Measurements from ENCODE around the gene CDPF1. TPM values are rescaled to one million over a fixed set of nuclear protein-coding genes. Genes with fewer than 3 reads are reported as not detected.
A peak's percentile ranks its signal among the peaks of the same experiment; 100 is the strongest.

The CDPF1 gene
- total and polyA plus RNA-seq, 4 experiments from 2014 or later: 10.3 to 31.5 (median 14.2) TPM

DNA sequence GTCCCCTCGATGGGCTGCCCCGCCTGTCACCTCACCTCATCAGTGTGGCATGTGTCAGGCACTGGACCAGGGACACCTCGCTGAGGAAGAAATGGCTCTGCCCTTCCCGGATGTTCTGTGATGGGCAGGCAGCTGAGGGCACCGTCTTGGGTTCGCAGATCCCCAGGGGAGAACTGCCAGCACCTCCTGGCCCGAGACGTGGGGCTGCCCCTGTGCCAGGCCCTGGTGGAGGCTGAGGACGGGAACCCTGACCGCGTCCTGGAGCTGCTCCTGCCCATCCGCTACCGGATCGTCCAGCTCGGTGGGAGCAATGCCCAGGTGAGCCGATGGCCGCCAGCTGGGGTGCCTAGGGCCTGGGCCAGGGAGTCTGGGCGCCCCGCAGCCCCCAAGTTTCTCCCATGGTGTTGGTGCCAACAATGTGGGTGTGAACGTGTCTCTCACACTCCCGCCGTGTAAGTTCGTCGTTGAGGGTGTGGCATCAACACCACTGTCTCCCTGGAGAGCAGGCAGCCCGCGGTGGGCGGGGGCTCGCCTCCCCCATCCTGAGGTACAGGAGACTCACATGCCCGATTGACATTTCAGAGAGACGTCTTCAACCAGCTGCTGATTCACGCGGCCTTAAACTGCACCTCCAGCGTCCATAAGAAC is 39.3 kb upstream of the CDPF1 start:
- Histone ChIP-seq H3K36me3 (ENCODE audit: insufficient read depth, low read length) (no peaks in the 10 kb centered on the region), H3K27ac (ENCODE audit: low read depth, low read length) (no peak overlapping the region), H3K9me3 (ENCODE audit: control insufficient read depth in 1 of 2, low read length in 2 of 2) (no peaks in the 10 kb centered on the region), H3K4me1 (ENCODE audit: insufficient read depth, low read length) (peaks cover 16% of the 10 kb centered on the region), H3K4me3 (ENCODE audit: low read length in 2 of 2) (no peak overlapping the region), H3K27me3 (ENCODE audit: insufficient read depth, low read length) (no peaks in the 10 kb centered on the region)
- peaks cover 6 to 17% (median 11%) of the 10 kb centered on the region in 4 donors for H3K4me1 Mint-ChIP-seq
- intact Hi-C loops (cut with micrococcal nuclease): no loop called here
- peak overlapping the region in 1 of 8 donors; percentile 17 for H3K4me3 Mint-ChIP-seq
- peaks cover 7 to 8% of the 10 kb centered on the region in 2 donors for H3K36me3 Mint-ChIP-seq
- no peak overlapping the region for H3K27ac Mint-ChIP-seq
- ChIA-PET CTCF (ENCODE audit: partially characterized antibody) (no interaction called here), POLR2A (ENCODE audit: partially characterized antibody) (interaction anchor here (1.6 kb wide), 1 partner anchor 39 kb away, joined by 4 read pairs; the partner anchor contains the start of gene CDPF1)
- DNase-seq: no peak
- no peaks in the 10 kb centered on the region for H3K27me3 Mint-ChIP-seq
- H3K9me3 Mint-ChIP-seq: peaks cover 0 to 2% (median 0%) of the 10 kb centered on the region in 8 donors

DNA sequence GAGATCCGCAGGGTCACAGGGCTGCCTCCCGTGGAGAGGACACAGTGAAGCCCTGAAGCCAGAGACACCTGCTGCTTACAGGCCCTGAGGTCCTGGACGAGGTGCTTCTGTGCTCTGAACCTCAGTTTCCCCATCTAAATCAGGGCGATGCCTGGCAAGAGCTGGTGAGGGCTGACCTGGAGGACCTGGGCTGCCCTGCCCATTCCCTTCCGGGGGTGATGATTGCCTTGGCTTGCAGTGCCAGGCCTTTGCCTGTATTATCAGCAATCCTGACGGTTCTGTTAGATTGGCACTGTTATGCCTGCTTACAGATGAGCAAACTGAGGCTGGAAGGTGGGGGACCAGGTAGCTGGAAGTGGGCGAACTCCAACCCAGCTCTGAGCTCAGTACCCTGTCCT is 38.8 kb upstream of the CDPF1 start:
- ChIA-PET CTCF (ENCODE audit: partially characterized antibody) (no interaction called here), POLR2A (ENCODE audit: partially characterized antibody) (interaction anchor here (1.6 kb wide), 1 partner anchor 39 kb away, joined by 4 read pairs; the partner anchor contains the start of gene CDPF1)
- Mint-ChIP-seq H3K4me1 (peaks cover 6 to 17% (median 11%) of the 10 kb centered on the region in 4 donors), H3K36me3 (peaks cover 9 to 12% of the 10 kb centered on the region in 2 donors), H3K4me3 (no peak overlapping the region), H3K27me3 (no peaks in the 10 kb centered on the region), H3K9me3 (peaks cover 0 to 2% (median 0%) of the 10 kb centered on the region in 8 donors), H3K27ac (no peak overlapping the region)
- no peaks in the 10 kb centered on the region for H3K36me3 ChIP-seq (ENCODE audit: insufficient read depth, low read length)
- peaks cover 16% of the 10 kb centered on the region for H3K4me1 ChIP-seq (ENCODE audit: insufficient read depth, low read length)
- no peaks in the 10 kb centered on the region for H3K27me3 ChIP-seq (ENCODE audit: insufficient read depth, low read length)
- no peaks in the 10 kb centered on the region for H3K9me3 ChIP-seq (ENCODE audit: control insufficient read depth in 1 of 2, low read length in 2 of 2)
- H3K27ac ChIP-seq (ENCODE audit: low read depth, low read length): no peak overlapping the region
- no peak for DNase-seq
- intact Hi-C loops (cut with micrococcal nuclease): no loop called here
- no peak overlapping the region for H3K4me3 ChIP-seq (ENCODE audit: low read length in 2 of 2)

DNA sequence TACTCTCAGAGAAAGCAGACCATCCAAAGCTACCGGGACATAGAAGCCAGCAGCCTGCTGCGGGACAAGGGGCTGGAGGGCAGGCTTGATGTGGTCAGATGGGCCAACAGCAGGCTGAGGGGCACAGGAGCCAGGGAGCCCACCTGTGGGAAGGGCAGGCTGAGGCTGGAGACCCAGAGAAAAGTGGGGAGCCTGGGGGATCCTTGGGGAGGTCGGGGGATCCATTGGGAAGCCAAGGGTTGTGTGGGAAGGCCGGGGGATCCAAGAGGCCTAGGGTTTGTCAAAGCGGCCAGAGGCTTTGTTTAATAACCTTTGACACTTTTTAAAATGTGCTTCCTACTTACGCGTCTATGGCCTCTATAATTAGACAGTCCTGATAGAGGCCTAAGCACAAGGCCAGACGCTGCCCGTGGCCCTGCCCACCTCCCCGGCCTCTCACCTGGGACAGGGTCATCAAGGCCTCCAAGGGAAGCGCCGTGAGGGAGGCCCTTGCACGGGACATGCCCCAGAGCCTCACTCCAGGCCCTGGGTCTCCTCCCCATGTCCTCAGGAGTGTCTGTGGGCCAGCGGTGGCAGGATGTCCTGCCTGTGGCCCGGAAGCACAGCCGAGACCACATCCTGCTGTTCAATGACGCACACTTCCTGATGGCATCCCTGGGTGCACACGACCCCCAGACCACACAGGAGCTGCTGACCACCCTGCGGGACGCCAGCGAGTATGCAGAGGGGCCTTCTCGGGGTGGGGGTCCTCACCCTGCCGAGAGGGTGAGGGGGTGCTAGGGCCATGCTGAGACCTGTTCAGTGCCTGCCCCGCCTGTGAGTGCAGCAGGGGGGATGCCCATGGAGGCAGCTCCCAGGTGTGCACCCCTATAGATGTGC is 38.0 kb upstream of the CDPF1 start:
- Mint-ChIP-seq H3K27me3 (no peaks in the 10 kb centered on the region), H3K4me1 (peaks cover 6 to 17% (median 11%) of the 10 kb centered on the region in 4 donors), H3K36me3 (peaks cover 9 to 14% of the 10 kb centered on the region in 2 donors), H3K27ac (peak overlapping the region in 4 of 7 donors; percentile 48 to 90 (median 76)), H3K9me3 (peaks cover 0 to 2% (median 0%) of the 10 kb centered on the region in 8 donors), H3K4me3 (peak overlapping the region in 4 of 8 donors; percentile 26 to 44 (median 30))
- Histone ChIP-seq H3K4me1 (ENCODE audit: insufficient read depth, low read length) (peaks cover 16% of the 10 kb centered on the region), H3K27ac (ENCODE audit: low read depth, low read length) (no peak overlapping the region), H3K36me3 (ENCODE audit: insufficient read depth, low read length) (no peaks in the 10 kb centered on the region), H3K27me3 (ENCODE audit: insufficient read depth, low read length) (no peaks in the 10 kb centered on the region), H3K4me3 (ENCODE audit: low read length in 2 of 2) (no peak overlapping the region), H3K9me3 (ENCODE audit: control insufficient read depth in 1 of 2, low read length in 2 of 2) (no peaks in the 10 kb centered on the region)
- intact Hi-C loops (cut with micrococcal nuclease): no loop called here
- no peak for DNase-seq
- CTCF ChIA-PET (ENCODE audit: partially characterized antibody): interaction anchor here (2.0 kb wide), 1 partner anchor 166 kb away, joined by 6 read pairs; no protein-coding TSS in a partner anchor
- POLR2A ChIA-PET (ENCODE audit: partially characterized antibody): interaction anchor here (0.6 to 2.5 kb wide), 2 partner anchors 8 to 37 kb away, joined by 3 to 9 read pairs; partner anchors contain the start of gene GTSE1

DNA sequence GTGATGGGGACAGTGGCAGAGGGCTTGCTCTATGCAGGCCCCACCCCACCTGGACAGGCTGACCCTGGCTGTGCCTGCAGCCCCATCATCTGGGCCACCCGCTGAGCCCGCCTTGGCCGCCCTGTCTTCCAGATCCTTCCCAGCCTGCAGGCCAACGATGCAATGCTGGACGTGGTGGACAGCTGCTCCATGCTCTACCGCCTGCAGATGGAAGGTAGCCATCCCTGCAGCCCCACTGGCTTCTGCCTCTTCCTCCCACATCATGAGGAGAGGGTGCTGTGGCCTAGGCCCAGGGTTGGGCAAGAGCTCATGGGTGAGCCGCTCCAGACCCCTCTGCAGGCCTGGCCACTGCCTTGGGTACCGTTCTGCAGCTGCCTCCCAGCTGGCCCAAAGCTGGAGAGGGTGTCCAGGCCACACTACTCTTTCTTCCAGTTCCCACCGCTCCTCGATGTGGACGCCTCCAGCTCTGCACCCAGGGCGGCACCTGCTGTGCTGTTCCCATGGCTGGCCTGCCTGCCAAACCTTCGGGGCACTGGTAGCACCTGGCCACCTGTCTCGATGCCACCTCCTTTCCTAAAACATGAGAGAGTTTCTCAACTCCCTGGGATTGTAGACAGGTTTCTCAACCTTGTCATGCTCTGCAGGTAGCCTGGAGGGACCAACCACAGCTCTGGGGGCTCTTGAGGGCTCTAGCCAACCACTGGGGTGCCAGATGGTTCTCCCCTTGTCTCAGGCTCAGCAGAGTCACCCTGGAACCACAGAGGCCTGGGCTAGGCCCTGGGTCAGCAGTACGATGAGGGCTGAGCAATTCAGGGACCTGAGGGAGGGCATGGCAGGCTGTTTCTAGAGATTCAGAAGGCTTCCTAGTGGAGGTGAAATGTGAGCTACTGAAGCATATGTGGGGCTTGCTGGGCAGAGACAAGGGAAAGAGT is 37.1 kb upstream of the CDPF1 start:
- H3K27me3 Mint-ChIP-seq: no peaks in the 10 kb centered on the region
- H3K4me3 ChIP-seq (ENCODE audit: low read length in 2 of 2): no peak overlapping the region
- H3K9me3 Mint-ChIP-seq: peaks cover 0 to 2% (median 0%) of the 10 kb centered on the region in 8 donors
- H3K4me3 Mint-ChIP-seq: peak overlapping the region in 3 of 8 donors; percentile 26 to 31 (median 30)
- ChIA-PET CTCF (ENCODE audit: partially characterized antibody) (interaction anchor here (2.0 kb wide), 1 partner anchor 165 kb away, joined by 6 read pairs; no protein-coding TSS in a partner anchor), POLR2A (ENCODE audit: partially characterized antibody) (interaction anchor here (2.5 kb wide), 1 partner anchor 9 kb away, joined by 9 read pairs; the partner anchor contains the start of gene GTSE1)
- intact Hi-C loops (cut with micrococcal nuclease): no loop called here
- H3K36me3 ChIP-seq (ENCODE audit: insufficient read depth, low read length): no peaks in the 10 kb centered on the region
- peaks cover 5 to 12% of the 10 kb centered on the region in 2 donors for H3K36me3 Mint-ChIP-seq
- H3K27ac ChIP-seq (ENCODE audit: low read depth, low read length): no peak overlapping the region
- no peaks in the 10 kb centered on the region for H3K27me3 ChIP-seq (ENCODE audit: insufficient read depth, low read length)
- no peak for DNase-seq
- H3K27ac Mint-ChIP-seq: peak overlapping the region in 3 of 7 donors; percentile 70 to 90 (median 83)
- H3K9me3 ChIP-seq (ENCODE audit: control insufficient read depth in 1 of 2, low read length in 2 of 2): no peaks in the 10 kb centered on the region
- H3K4me1 ChIP-seq (ENCODE audit: insufficient read depth, low read length): peaks cover 16% of the 10 kb centered on the region
- H3K4me1 Mint-ChIP-seq: peaks cover 6 to 17% (median 11%) of the 10 kb centered on the region in 4 donors

DNA sequence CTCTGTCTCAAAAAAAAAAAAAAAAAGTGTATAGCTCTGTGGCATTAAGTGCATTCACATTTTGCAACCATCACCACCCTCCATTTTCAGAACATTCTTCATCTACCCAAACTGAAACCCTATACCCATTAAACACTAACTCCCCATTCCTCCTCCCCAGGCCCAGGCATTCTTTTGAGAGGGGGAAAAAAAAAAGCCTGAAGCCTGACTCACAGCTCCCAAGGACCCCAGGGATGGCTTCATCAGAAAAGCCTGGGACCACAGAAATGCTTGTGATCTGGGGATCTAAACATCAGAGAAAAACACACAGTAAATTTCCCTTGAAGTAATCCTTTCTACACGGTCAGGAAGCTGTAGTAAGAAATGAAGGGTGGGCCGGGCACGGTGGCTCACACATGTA is 35.9 kb upstream of the CDPF1 start:
- Histone ChIP-seq H3K9me3 (ENCODE audit: control insufficient read depth in 1 of 2, low read length in 2 of 2) (no peaks in the 10 kb centered on the region), H3K4me1 (ENCODE audit: insufficient read depth, low read length) (peaks cover 16% of the 10 kb centered on the region), H3K36me3 (ENCODE audit: insufficient read depth, low read length) (no peaks in the 10 kb centered on the region), H3K27ac (ENCODE audit: low read depth, low read length) (no peak overlapping the region), H3K4me3 (ENCODE audit: low read length in 2 of 2) (no peak overlapping the region), H3K27me3 (ENCODE audit: insufficient read depth, low read length) (no peaks in the 10 kb centered on the region)
- H3K27ac Mint-ChIP-seq: peak overlapping the region in 2 of 7 donors; percentile 18 to 59
- intact Hi-C loops (cut with micrococcal nuclease): no loop called here
- H3K9me3 Mint-ChIP-seq: peaks cover 0 to 2% (median 0%) of the 10 kb centered on the region in 8 donors
- peaks cover 6 to 12% of the 10 kb centered on the region in 2 donors for H3K36me3 Mint-ChIP-seq
- no peaks in the 10 kb centered on the region for H3K27me3 Mint-ChIP-seq
- no peak overlapping the region for H3K4me3 Mint-ChIP-seq
- POLR2A ChIA-PET (ENCODE audit: partially characterized antibody): interaction anchor here (2.5 kb wide), 1 partner anchor 10 kb away, joined by 9 read pairs; the partner anchor contains the start of gene GTSE1
- CTCF ChIA-PET (ENCODE audit: partially characterized antibody): interaction anchor here (2.0 kb wide), 1 partner anchor 164 kb away, joined by 6 read pairs; no protein-coding TSS in a partner anchor
- DNase-seq: no peak
- peaks cover 6 to 17% (median 11%) of the 10 kb centered on the region in 4 donors for H3K4me1 Mint-ChIP-seq

DNA sequence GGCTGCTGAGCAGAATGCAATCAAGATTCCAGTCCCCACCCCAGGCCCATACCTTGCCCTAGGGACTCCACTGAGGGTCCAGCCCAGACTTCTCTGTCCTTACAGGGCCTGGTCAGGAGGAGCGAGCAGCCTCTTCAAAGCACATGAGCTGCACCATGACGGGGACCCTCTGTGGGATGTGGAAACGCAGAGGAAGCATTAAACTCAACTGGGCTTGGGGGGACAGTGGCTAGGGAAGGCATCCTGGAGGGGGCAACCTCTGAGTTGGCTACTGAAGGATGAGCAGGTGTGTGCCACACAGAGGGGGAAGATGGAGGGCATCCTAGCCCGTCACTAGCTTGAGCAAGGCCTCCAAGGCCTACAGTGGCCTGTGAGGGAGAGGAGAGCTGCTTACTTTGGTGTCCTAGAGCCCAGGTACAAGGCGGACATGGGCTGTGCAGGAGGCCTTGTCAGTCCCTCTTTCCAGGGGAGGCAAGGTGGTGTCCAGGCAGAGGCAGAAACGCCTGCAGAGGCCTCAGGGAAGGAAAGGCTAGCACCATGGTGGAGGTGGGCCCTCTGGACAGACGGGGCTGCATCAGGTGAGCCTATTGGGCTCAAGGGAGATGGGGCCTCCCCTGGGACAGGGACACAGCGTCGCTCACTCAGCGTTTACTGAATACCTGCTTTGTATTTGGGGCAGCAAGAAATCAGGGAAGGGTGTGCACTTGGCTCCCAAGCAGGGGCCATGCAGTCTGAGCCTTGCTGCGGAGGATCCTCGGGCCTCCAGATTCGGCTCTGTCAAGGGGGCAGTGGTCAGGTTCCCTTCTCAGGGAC is 32.0 kb upstream of the CDPF1 start:
- Mint-ChIP-seq H3K27me3 (no peaks in the 10 kb centered on the region), H3K9me3 (no peaks in the 10 kb centered on the region), H3K4me3 (no peak overlapping the region), H3K36me3 (peaks cover 15 to 18% of the 10 kb centered on the region in 2 donors), H3K4me1 (peaks cover 0 to under 1% (median 0%) of the 10 kb centered on the region in 4 donors), H3K27ac (peak overlapping the region in 1 of 7 donors; percentile 74)
- Histone ChIP-seq H3K4me1 (ENCODE audit: insufficient read depth, low read length) (no peaks in the 10 kb centered on the region), H3K4me3 (ENCODE audit: low read length in 2 of 2) (no peak overlapping the region), H3K27me3 (ENCODE audit: insufficient read depth, low read length) (no peaks in the 10 kb centered on the region), H3K9me3 (ENCODE audit: control insufficient read depth in 1 of 2, low read length in 2 of 2) (no peaks in the 10 kb centered on the region), H3K27ac (ENCODE audit: low read depth, low read length) (no peak overlapping the region), H3K36me3 (ENCODE audit: insufficient read depth, low read length) (no peaks in the 10 kb centered on the region)
- CTCF ChIA-PET (ENCODE audit: partially characterized antibody): no interaction called here
- DNase-seq: no peak
- intact Hi-C loops (cut with micrococcal nuclease): no loop called here
- POLR2A ChIA-PET (ENCODE audit: partially characterized antibody): no interaction called here

Measured in CD4-positive, alpha-beta memory T cell (primary cell).